Activated T-cell treated with anti-CD3 and anti-CD28 coated beads for 24 hours (primary cell): ENCODE measurements around the gene TMEM18.

Source experiments
- DNase-seq: peaks from one replicate; pipeline ENCODE4 v3.0.0-alpha.2; 2020; ENCODE audit warnings: low read depth

The TMEM18 gene

GRCh38 chr2:650343-651310, 26.6 kb downstream of the TMEM18 start:
- no peak for DNase-seq

GRCh38 chr2:649426-650342, 27.5 kb downstream of the TMEM18 start:
- DNase-seq, result no peak

- no peak for DNase-seq
These were observed 28.5 kb downstream of the TMEM18 start for GRCh38 chr2:648476-649424.

- no peak for DNase-seq
These were observed 29.4 kb downstream of the TMEM18 start for GRCh38 chr2:647691-648231.

GRCh38 chr2:647003-647560, 30.1 kb downstream of the TMEM18 start:
- no peak for DNase-seq

GRCh38 chr2:644871-645270, 32.3 kb downstream of the TMEM18 start:
- DNase-seq, result no peak

- DNase-seq, result no peak
These were observed 33.4 kb downstream of the TMEM18 start for GRCh38 chr2:643761-644160.

GRCh38 chr2:643334-643733, 33.9 kb downstream of the TMEM18 start:
- no peak for DNase-seq

GRCh38 chr2:641872-642815, 35.1 kb downstream of the TMEM18 start:
- DNase-seq, result no peak

GRCh38 chr2:641164-641871, 35.9 kb downstream of the TMEM18 start:
- no peak for DNase-seq

- no peak for DNase-seq
These were observed 37.5 kb downstream of the TMEM18 start for GRCh38 chr2:639703-640102.

GRCh38 chr2:637804-638203, 39.4 kb downstream of the TMEM18 start:
- DNase-seq, result no peak

GRCh38 chr2:637406-637776, 39.8 kb downstream of the TMEM18 start:
- DNase-seq, result no peak

GRCh38 chr2:636641-637405, 40.4 kb downstream of the TMEM18 start:
- DNase-seq, result peak; percentile 30

GRCh38 chr2:635687-636621, 41.3 kb downstream of the TMEM18 start:
- no peak for DNase-seq

GRCh38 chr2:634636-635388, 42.4 kb downstream of the TMEM18 start:
- no peak for DNase-seq

GRCh38 chr2:634041-634440, 43.2 kb downstream of the TMEM18 start:
- DNase-seq, result no peak
